IMR-90 (cell line): Measurements from ENCODE around the gene GRB2.

Source experiments
- CEBPB ChIP-seq: IDR thresholded peaks from 2 replicates; pipeline ENCODE4 v1.6.1; 2012; ENCODE audit warnings: low read depth, low read length, improper control_type of control experiment
- FOS ChIP-seq: fragments of 150-350 bp; IDR thresholded peaks from 2 replicates; pipeline ENCODE4 v1.6.1; 2016; ENCODE audit warnings: low read depth, low read length
- MAFK ChIP-seq: IDR thresholded peaks from 2 replicates; pipeline ENCODE4 v1.6.1; 2012; ENCODE audit warnings: low read depth, low read length, improper control_type of control experiment
- MAZ ChIP-seq: IDR thresholded peaks from 2 replicates; pipeline ENCODE4 v1.6.1; 2012; ENCODE audit warnings: low read depth, mild to moderate bottlenecking, low read length, improper control_type of control experiment, moderate library complexity, borderline replicate concordance
- MXI1 ChIP-seq: IDR thresholded peaks from 2 replicates; pipeline ENCODE4 v1.6.1; 2012; ENCODE audit warnings: low read depth, mild to moderate bottlenecking, low read length, moderate library complexity, borderline replicate concordance
- POLR2A ChIP-seq: IDR thresholded peaks from 2 replicates; pipeline ENCODE4 v1.6.1; 2012; ENCODE audit warnings: mild to moderate bottlenecking, low read depth, low read length
- SMC3 ChIP-seq: fragments of 150-350 bp; IDR thresholded peaks from 2 replicates; pipeline ENCODE4 v1.6.1; 2016; ENCODE audit warnings: low read depth, mild to moderate bottlenecking, antibody characterized with exemption, low read length, moderate library complexity
- TF ChIP-seq, protein P1 (sequence below): conservative IDR thresholded peaks from 2 replicates; pipeline ENCODE4 v1.5.1; 2012; ENCODE audit warnings: mild to moderate bottlenecking, low read depth, low read length, improper control_type of control experiment
- TF ChIP-seq, protein P2 (sequence below): fragments of 150-350 bp; IDR thresholded peaks from 2 replicates; pipeline ENCODE4 v1.6.1; 2017; ENCODE audit warnings: mild to moderate bottlenecking, antibody characterized with exemption, low read length, low read depth

DNA sequence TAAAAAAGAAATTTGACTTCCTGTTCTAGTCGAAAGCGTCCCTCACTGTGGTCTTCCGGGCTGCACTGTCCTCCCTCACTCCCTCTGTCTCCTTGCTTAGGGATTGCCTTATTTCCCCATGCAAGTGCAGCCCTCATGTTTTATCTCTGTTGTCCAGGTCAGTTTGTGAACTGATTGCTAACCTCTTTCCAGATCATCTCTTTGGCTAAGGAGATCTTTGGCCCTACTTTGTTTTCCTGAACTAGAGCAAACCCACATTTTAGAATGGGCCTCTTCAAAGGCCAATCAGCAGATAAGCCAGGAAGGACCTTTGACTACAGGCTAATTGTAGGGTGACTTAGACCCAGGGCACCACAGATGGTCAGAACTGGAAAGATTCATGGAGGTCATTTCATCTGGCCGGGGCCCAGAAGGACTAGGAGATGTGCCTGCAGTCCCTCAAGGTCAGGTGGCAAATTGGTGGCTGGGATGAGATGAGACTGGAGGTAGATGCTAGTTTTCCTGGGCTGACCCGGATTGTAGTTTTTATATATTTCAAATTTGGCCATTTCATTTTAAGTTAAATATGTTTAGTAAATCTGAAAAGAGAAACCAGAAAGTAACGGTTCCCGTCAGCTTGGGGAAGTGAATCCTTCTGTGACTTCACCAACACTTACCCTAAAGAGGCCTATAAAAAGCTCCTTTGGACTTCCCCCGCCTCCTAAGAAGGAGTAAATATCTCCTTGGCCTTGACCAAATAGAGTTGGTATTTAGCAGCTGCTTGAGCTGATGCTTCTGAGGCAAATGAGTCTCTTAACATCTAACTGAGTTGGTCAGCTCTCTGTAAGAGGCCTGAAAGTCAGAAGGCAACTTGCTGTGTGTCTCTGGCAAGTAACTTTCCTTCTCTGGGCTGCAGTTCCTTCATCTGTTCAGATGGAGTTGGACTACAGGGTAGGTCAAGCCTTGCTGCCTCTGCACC is 110.0 kb downstream of the GRB2 start:
- TF ChIP-seq MAZ (no peak), POLR2A (no peak), SMC3 (no peak), MAFK (no peak), MXI1 (no peak), CEBPB (no peak), FOS (no peak)
- TF ChIP-seq, protein P1, sequence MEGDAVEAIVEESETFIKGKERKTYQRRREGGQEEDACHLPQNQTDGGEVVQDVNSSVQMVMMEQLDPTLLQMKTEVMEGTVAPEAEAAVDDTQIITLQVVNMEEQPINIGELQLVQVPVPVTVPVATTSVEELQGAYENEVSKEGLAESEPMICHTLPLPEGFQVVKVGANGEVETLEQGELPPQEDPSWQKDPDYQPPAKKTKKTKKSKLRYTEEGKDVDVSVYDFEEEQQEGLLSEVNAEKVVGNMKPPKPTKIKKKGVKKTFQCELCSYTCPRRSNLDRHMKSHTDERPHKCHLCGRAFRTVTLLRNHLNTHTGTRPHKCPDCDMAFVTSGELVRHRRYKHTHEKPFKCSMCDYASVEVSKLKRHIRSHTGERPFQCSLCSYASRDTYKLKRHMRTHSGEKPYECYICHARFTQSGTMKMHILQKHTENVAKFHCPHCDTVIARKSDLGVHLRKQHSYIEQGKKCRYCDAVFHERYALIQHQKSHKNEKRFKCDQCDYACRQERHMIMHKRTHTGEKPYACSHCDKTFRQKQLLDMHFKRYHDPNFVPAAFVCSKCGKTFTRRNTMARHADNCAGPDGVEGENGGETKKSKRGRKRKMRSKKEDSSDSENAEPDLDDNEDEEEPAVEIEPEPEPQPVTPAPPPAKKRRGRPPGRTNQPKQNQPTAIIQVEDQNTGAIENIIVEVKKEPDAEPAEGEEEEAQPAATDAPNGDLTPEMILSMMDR = no peak
- TF ChIP-seq, protein P2, sequence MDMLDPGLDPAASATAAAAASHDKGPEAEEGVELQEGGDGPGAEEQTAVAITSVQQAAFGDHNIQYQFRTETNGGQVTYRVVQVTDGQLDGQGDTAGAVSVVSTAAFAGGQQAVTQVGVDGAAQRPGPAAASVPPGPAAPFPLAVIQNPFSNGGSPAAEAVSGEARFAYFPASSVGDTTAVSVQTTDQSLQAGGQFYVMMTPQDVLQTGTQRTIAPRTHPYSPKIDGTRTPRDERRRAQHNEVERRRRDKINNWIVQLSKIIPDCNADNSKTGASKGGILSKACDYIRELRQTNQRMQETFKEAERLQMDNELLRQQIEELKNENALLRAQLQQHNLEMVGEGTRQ = no peak
